GM19467 (cell line): ENCODE results near the gene PAK4.

Experiments used
- ATAC-seq: cut with Tn5 transposase; IDR thresholded peaks from one replicate; pipeline ENCODE4 v1.9.1; 2021; ENCODE audit warnings: mild to moderate bottlenecking, moderate library complexity; ENCODE audit not compliant: unreplicated experiment

PAK4 gene

GRCh38 chr19:39160889-39161672, 35.5 kb downstream of the PAK4 start:
- ATAC-seq, result no peak

- no peak for ATAC-seq
These were observed 37.0 kb downstream of the PAK4 start for GRCh38 chr19:39162441-39163043.

- ATAC-seq, result no peak
These were observed 38.0 kb downstream of the PAK4 start for GRCh38 chr19:39163621-39164020.

GRCh38 chr19:39164289-39164688, 38.7 kb downstream of the PAK4 start:
- no peak for ATAC-seq

GRCh38 chr19:39165857-39166256, 40.3 kb downstream of the PAK4 start:
- no peak for ATAC-seq

- ATAC-seq, result no peak
These were observed 41.2 kb downstream of the PAK4 start for GRCh38 chr19:39166571-39167391.

GRCh38 chr19:39167461-39168257, 42.1 kb downstream of the PAK4 start:
- ATAC-seq, result no peak

- ATAC-seq, result no peak
These were observed 42.9 kb downstream of the PAK4 start for GRCh38 chr19:39168258-39169142.

- no peak for ATAC-seq
These were observed 43.7 kb downstream of the PAK4 start for GRCh38 chr19:39169143-39169810.

GRCh38 chr19:39170386-39171231, 45.0 kb downstream of the PAK4 start:
- ATAC-seq, result no peak

GRCh38 chr19:39171479-39172465, 46.2 kb downstream of the PAK4 start:
- ATAC-seq, result no peak

GRCh38 chr19:39172700-39173501, 47.3 kb downstream of the PAK4 start:
- no peak for ATAC-seq

- no peak for ATAC-seq
These were observed 48.0 kb downstream of the PAK4 start for GRCh38 chr19:39173502-39173991.

GRCh38 chr19:39174142-39174541, 48.6 kb downstream of the PAK4 start:
- no peak for ATAC-seq

GRCh38 chr19:39174558-39175544, 49.3 kb downstream of the PAK4 start:
- no peak for ATAC-seq
